ENCODE measurements around the gene MYBPC1.
A peak's percentile ranks its signal among the peaks of the same experiment; 100 is the strongest.
"Not testable (repeated sequence)": the region's sequence is repeated elsewhere in the genome, so short reads cannot be mapped to it uniquely, and the experiment has no call there.

The MYBPC1 gene

DNA sequence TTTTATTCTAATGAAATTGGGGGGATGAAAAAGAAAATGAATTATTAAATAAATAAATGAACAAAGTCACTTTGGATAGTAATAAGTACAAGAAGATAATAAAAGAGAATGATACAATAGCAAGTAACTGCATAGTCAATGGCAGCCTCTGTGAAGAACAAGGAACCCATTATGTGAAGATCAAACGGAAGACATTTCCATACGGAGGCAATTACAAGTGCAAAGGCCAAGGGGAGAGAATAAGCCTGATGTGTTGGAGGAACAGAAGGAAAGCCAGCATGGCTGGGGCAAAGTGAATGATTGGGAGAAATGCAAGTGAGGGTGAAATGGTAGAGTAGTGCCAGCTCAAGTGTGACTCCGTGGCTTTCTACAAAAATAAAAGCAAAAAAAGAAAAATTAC lies 58.7 kb downstream of the MYBPC1 start:
- DNase-seq: no peak

DNA sequence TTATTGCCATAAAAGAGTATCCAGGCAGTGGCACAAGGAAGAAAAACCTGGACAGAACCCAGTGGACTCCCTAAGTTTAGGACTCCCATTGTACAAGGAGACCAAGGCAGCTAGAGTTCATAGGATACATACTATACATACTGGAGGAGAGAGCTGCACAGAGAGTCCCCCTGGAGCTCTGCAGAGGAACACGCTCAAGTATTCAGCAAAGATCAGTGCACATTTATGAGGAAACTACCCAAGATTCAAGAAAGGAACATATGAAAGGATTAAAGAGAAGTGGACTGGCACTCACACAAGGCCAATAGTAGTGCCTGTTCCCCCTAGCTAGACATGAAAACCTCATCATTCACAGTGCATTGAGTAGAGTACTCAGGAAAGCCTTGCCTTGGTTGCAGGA lies 59.7 kb downstream of the MYBPC1 start:
- no peak for DNase-seq

DNA sequence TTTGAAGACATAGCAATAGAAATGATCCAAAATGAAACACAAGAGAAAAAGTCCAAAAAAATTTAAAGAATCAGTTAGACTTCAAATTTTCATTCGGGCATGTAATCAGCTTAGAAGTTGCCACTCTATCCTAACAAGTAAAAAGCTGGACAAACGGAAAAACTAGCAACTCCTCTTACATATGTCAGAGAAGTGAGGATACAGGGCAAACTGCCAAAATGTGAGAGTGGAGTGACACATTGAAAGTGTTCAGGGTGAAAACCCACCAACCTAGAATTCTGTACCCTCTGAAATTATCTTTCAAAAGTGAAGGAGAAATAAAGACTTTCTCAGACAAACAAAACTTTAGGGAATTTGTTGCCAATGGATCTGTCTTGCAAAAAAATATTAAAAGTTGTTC lies 60.6 kb downstream of the MYBPC1 start:
- DNase-seq: no peak

DNA sequence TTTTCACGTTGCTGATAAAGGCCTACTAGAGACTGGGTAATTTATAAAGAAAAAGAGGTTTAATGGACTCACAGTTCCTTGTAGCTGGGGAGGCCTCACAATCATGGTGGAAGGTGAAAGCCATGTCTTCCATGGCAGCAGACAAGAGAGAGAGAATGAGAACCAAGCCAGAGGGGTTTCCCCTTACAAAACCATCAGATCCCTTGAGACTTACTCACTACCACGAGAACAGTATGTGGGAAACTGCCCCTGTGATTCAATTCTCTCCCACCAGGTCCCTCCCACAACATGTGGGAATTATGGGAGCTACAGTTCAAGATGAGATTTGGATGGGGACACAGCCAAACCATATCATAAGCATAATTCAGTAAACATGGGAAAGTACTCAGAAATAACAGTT lies 65.9 kb downstream of the MYBPC1 start:
- not testable (repeated sequence) for DNase-seq

DNA sequence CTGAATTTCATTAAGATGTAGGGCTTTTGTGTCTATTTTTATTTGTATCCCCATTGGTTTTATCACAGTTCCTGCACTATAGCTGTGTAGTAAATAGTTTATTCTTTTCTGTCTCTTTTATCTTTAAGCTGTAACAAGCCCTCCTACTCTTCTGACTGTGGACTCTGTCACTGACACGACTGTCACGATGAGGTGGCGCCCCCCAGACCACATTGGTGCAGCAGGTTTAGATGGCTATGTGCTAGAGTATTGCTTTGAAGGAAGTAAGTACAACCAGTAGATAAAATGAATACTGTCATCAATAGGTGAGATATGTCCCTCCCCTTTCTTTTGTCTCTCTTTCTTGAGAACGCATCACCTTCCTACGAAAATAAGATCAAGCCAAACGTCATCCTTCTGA lies 68.5 kb downstream of the MYBPC1 start:
- DNase-seq: no peak

GRCh38 chr12:101664992-101665391 lies 70.2 kb downstream of the MYBPC1 start:
- DNase-seq: no peak

DNA sequence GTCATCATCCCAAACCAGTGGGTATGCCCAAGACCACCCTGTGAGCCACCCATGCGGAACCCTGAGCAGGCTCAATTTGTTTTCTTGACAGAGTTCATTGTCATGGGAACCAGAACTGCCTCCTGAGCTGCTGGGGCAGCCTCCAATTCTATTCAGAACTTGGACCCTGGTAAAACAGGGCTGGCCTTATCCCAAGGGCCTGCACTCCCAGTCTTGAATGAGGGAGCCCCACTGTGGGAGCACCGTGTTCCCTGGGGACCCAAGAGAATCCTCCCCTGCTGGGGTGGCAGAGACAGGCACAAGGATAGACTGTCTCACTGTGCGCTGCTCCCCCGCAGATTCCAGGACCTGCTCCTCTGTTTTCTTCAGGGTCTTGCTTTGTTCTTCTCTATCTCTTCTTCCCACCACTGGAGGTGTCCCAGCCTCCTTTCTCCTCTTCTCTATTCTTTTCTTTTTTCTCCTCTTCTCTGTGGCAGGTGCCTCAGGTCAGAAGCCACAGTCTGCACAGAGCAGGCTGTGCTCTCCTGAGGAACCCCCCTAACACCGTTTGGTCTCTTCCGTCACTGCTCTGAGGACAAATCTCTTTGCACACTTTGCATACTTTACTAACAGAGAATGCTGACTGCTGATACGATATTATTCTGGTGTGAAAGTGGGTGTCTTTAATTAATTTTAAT lies 71.4 kb downstream of the MYBPC1 start:
- DNase-seq: peak in 30 of 56 donors; percentile 4 to 75 (median 31)

DNA sequence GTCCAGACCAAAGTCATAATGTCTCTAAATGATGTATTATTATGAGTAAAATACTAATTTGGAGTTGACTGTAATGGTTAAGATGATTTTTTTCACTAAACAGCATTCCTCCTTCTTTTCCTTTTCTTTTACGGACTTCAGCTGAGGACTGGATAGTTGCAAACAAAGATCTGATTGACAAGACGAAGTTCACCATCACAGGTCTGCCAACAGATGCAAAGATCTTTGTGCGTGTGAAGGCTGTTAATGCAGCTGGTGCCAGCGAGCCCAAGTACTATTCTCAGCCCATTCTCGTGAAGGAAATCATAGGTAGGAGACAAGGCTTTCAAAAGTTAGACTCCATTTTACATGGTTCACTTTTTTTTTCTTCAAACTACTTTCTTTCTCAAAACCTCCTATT lies 72.8 kb downstream of the MYBPC1 start:
- no peak for DNase-seq

- no peak for DNase-seq
Measured at GRCh38 chr12:101670007-101670671, 75.4 kb downstream of the MYBPC1 start.

GRCh38 chr12:101671157-101671791 lies 76.5 kb downstream of the MYBPC1 start:
- peak in 8 of 56 donors; percentile 1 to 21 (median 8) for DNase-seq

- no peak for DNase-seq
Measured at GRCh38 chr12:101671833-101672232, 77.1 kb downstream of the MYBPC1 start.

GRCh38 chr12:101675555-101675954 lies 80.8 kb downstream of the MYBPC1 start:
- DNase-seq: no peak

- DNase-seq: not testable (repeated sequence)
Measured at GRCh38 chr12:101676497-101676896, 81.7 kb downstream of the MYBPC1 start.

DNA sequence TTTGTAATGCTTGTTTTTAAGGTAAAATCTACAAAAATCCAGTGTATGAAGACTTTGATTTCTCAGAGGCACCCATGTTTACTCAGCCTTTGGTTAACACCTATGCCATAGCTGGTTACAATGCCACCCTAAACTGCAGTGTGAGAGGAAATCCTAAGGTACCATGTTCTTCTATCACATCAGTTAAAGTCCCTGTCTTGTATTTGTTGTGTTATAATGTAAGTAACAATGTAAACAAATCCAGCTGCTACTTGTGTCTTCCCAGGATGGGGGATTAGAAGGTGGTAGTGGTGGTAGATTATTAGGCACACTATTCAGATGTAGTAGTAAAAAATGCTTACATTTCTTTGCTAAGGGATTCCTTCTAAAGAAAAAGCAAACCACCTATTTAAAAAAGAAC lies 83.3 kb downstream of the MYBPC1 start:
- DNase-seq: no peak

DNA sequence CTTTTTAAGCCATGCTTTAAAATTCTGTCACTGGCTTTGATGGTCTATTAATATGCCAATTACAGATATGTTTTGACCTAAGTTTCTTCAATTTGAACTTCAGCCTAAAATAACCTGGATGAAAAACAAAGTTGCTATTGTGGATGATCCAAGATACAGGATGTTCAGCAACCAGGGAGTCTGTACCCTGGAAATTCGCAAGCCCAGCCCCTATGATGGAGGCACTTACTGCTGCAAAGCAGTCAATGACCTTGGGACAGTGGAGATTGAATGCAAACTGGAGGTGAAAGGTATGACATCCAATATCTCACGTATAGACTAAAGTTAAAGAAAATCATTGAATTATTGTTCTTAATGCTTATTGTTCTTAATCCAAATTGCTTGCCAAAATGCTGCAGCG lies 85.5 kb downstream of the MYBPC1 start:
- peak in 1 of 56 donors; percentile 13 for DNase-seq

DNA sequence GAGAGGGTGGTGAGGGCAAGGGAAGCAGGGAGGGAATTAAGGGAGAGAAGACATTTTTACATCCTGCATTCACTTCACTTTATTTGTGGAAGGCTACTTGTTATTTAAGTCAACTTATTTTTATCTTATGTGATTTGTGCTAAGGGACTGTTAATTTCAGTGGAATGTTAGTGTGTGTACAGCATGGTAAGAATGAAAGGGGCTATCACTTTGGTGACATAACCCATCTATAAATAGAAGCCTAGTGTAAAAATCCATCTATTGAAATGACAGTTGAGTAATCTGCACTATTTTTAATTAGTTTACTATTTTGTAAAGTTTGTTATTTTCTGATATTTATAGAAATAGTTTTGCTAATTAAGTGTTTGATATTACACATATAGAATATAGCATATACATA lies 85.9 kb downstream of the MYBPC1 start:
- DNase-seq: no peak

GRCh38 chr12:101681627-101682026 lies 86.9 kb downstream of the MYBPC1 start:
- DNase-seq: not testable (repeated sequence)

DNA sequence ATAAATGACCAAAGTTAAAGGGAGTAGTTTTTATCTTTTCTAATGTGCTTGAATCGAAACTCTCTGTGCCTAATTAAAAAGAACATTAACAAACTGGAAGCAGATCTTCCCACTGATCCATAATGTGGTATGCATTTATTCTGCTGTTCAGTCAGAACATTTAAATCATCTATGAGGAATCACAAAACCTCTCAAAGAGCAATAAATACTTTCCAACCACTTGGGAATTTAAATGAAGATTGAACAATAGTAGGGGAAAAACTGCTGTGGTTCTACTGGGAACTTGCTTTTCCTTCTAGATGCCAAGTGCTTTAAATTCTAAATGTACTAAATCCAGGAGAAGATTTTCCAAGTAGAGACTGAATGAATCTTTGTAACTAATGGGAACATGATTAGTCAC lies 90.3 kb downstream of the MYBPC1 start:
- DNase-seq: no peak

DNA sequence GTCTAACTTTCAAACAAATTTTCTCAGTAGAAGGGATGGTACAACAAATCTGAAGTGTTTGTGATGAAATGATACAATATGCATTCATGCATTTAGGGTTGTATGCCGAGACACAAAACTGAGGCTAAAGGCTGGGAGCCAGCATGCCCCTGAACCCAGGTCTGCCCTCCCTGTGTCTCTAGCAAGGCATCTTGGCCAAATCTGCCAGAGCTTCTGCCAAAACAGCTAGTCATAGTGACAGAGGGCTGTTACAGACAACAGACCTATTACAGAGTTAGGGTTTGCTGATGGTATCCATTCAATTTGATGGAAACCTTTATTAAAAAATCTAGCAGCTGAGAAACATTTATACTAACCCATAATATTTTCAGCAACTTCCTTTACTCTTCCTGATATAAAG lies 91.4 kb downstream of the MYBPC1 start:
- DNase-seq: peak in 5 of 56 donors; percentile 6 to 19 (median 12)

GRCh38 chr12:101690544-101691098 lies 95.8 kb downstream of the MYBPC1 start:
- DNase-seq: no peak

DNA sequence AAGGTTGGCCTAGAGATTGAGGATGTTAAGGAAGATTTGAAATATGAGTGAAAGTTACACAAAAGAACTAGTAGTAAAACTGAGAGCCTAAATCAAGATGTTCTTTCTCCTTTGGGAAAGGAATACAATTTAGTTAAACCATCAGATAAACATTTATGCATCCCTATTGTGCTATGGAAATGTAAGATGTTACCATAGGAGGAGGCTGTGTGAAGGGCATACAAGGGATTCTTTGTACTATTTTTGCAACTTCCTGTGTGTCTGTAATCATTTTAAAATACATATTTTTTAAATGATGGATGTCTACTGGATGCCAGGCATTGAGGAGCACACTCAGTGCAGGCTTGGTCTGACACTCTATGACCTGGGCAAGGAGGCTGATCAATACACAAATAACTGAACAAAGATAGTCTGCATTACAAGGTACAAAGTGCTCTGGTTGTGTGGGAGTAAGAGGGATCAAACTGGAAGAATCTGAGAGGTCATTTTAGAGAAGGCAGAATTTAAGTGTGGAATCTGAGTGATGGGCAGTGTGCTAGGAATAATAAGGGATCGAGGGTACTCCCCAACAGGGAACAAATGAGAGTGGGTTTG lies 96.8 kb downstream of the MYBPC1 start:
- no peak for DNase-seq

- no peak for DNase-seq
Measured at GRCh38 chr12:101694297-101694848, 99.6 kb downstream of the MYBPC1 start.
